NCI-H748 treated with DMSO at 0.1 percent for 48 hours (cell line): ENCODE measurements around the gene MAPKAP1.

ENCODE experiments used
- DNase-seq: peaks from one replicate; lab custom pipeline; 2025; lab: John Stamatoyannopoulos, UW

Gene MAPKAP1

DNA sequence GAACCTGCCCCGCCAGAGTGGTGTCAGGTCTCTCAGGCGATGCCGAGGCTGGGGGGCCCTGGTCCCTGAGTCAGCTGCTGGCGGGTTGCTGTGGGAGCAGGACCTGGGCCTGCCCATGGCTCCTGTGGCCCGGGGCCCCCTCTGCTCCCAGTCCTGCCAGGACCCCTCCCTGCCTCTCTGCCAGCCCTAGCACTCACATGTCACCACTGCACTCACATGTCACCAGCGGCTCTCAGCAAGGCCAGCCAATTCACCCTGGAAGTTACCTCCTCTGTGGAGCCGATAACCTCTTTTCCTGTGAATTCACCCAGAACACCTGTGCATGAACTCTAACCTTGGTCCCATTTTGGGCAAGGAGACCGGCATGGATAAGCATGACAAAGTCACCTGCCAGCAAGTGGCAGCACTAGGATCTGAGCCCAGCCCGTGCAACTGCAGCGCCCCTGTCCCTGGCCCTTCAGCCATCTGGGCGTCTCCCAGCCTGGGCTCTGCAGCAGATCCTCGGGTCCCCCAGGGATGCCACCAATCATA lies 275.2 kb downstream of the MAPKAP1 start:
- DNase-seq = no peak

GRCh38 chr9:125431012-125431305 lies 276.0 kb downstream of the MAPKAP1 start:
- no peak for DNase-seq

- DNase-seq = no peak
These were observed 276.6 kb downstream of the MAPKAP1 start for GRCh38 chr9:125430161-125431011.

GRCh38 chr9:125429476-125430160 lies 277.4 kb downstream of the MAPKAP1 start:
- DNase-seq = no peak

GRCh38 chr9:125428902-125429467 lies 278.0 kb downstream of the MAPKAP1 start:
- DNase-seq = no peak

GRCh38 chr9:125428060-125428901 lies 278.7 kb downstream of the MAPKAP1 start:
- no peak for DNase-seq

GRCh38 chr9:125427556-125427955 lies 279.5 kb downstream of the MAPKAP1 start:
- DNase-seq = no peak

GRCh38 chr9:125426926-125427325 lies 280.1 kb downstream of the MAPKAP1 start:
- no peak for DNase-seq

DNA sequence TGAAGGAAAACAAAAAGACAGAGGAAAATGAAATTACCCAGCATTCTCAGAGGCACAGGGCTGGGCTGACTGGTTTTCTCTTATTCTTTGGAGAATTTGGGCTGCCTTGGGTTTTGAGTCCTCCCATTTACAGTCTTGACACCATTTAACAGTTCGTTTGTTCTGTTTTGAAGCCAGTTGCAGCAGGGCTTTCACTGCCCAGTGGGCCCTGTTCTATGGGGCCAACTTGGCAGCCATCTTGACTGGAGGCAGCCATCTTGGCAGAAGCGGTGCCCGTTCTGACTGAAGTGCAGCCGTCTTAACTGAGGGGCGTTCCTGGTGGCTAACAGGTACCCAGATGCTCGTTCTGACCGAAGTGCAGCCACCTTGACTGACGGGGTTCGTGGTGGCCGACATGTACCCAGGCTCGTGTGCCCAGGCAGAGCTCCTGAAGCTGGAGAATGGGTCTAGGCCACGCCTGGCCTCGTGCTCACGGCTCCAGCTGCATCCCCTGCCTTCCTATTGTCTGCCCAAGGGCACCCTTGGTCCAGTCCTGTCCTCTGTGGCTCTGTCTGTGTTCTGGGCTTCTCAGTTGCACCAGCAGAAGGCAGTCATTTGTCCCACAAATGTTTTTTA lies 281.0 kb downstream of the MAPKAP1 start:
- no peak for DNase-seq

DNA sequence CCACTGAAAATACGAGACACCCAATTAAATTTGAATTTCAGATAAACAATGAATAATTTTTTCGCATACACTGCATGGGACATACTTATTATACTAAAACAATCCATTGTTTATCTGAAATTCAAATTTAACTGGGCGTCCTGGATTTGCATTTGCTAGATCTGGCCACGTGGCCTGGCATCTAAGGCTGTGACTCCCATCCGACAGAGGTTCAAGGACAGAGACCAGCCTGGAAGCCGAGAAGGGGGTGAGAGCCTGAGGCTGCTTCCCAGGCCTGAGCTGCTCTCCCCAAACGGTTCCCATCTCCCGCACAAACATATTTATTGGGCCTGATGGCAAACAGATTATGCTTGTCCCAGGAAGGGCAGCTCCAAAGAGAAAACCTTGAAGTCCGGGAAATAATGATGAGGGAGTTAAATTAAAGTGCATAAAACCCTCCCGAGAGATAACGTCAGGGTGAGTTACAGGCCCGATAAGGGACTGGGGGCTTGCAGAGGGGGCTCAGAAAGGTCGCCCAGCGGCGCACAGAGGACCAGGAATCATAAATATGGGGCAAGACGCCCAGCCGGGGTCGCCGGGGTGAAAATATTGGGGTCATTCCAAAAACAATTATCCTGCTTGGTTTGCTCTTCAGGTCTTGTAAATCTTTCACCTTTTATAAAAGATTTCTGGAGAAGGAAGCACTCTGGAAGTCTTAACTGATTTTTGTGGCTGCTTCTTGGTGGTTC lies 281.7 kb downstream of the MAPKAP1 start:
- no peak for DNase-seq

DNA sequence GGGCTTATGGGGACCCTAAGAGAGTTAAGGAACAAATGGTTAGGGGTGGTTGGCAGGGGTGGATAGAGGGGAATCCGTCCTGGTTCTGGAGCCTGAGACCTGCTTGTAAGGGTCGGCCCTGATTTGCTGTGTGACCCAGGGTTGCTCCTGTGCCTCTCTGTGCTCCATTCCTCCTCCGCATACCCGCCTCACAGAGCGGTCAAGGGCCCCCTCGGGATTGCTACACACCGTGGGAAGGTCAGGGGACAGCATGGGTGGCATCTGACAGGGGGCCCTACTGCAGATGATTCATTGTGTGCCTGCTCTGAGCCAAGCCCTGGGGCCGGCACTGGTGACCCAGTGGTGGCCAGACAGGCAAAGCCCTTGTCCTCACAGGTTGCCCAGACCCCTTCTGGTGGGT lies 283.0 kb downstream of the MAPKAP1 start:
- DNase-seq = no peak

GRCh38 chr9:125422853-125423252 lies 284.2 kb downstream of the MAPKAP1 start:
- no peak for DNase-seq

DNA sequence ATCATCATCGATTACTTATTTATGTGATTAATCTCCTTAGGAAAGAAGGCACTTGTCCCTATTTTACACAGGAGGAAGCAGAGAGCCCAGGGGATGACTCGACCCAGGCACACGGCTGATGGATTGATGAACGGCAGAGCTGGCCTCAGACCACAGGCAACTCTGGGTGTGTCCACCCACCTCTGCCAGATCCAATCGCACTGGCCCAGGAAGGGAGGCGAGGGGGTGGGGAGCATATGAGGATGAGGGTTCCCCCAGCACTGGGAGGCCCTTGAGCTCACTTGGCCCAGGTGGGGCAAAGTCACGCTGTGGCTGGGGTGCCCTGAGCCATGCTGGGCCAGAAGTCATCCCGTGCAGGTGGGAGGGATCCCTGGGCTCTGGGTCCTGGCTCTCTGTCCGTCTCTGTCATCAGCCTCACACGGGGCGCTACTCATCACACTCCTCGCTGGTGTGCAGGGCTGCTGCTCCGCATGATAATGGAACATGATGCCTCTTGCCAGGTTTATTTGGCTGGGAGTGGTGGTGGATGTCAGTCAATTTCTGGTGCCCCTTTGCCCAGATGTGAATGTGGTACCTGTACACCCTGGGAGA lies 285.3 kb downstream of the MAPKAP1 start:
- no peak for DNase-seq

DNA sequence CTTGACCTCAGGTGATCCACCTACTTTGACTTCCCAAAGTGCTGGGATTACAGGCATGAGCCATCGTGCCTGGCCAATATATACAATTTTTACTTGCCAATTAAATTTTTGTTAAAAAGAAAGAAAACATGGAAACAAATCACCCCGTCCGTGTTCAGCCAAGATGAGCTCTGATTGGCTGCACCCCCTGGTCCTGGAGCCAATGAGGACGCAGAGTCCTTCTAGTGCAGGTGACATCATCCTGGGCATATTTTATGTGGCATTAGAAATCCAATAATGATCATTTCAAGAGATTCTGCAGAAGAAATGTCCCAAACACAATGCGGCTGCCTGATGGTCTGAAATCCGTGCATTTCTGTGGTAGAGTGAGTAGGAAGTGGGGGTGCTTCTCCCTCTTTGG lies 285.8 kb downstream of the MAPKAP1 start:
- no peak for DNase-seq

GRCh38 chr9:125418404-125418803 lies 288.6 kb downstream of the MAPKAP1 start:
- DNase-seq = no peak

- no peak for DNase-seq
These were observed 290.5 kb downstream of the MAPKAP1 start for GRCh38 chr9:125416517-125416916.

- no peak for DNase-seq
These were observed 291.2 kb downstream of the MAPKAP1 start for GRCh38 chr9:125415583-125416460.

DNA sequence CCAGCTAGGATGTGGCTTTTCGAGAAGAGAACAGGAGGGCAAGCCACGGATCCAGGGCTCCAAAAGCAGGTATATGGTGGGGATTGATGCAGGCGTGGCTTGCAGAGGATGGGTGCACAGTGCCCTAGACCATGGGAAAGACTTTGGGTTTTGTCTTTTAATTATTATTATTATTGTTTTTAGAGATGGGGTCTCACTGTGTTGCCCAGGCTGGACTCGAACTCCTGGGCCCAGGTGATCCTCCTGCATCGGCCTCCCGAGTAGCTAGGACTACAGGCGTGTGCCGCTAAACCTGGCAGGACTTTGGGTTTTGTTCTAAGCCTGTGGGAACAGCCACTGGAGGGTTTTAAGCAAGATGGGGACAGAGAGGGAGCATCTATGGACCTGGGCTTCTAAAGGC lies 293.4 kb downstream of the MAPKAP1 start:
- no peak for DNase-seq

DNA sequence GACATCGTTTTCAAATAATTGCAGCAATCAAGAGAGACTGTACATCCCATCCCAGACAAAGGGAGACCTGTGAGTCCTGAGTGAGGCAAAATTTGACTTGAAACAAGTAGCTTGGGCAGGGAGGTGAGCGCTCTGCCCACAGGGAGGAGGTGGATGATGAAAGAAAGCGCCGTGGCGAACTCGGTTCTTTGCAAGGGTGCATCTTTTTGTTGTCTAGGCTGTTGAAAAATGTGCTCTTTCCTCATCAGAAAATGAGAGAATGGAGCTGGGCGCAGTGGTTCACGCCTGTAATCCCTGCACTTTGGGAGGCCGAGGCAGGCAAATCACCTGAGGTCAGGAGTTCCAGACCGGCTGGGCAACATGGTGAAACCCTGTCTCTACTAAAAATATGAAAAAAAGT lies 294.8 kb downstream of the MAPKAP1 start:
- DNase-seq = no peak
